HEK293 (cell line): Measurements from ENCODE around the gene C19orf12.
A peak's percentile ranks its signal among the peaks of the same experiment; 100 is the strongest.

Experiments
- CTCF ChIA-PET: fragments of 350-600 bp; formaldehyde crosslinking; extraction: SDS; loops from one replicate; lab custom pipeline; 2021; ENCODE audit warnings: antibody characterized with exemption; lab: Yijun Ruan, JAX
- POLR2A ChIA-PET: fragments of 300-600 bp; formaldehyde crosslinking; extraction: SDS; loops from one replicate; lab custom pipeline; 2020; ENCODE audit warnings: antibody characterized with exemption, inconsistent platforms; lab: Yijun Ruan, JAX
- H3K27ac ChIP-seq: fragments of 200-500 bp; sonication (Bioruptor generic); 2 replicates; pipeline ENCODE4 v1.5.1; 2014; ENCODE audit warnings: low read depth, low read length, control low read depth, inconsistent platforms; ENCODE audit errors: extremely low read depth
- H3K36me3 ChIP-seq, 2 experiments: fragments of 200-500 bp in 1 of 2; sonication (Bioruptor generic) in 1 of 2; 1 replicate in 1 of 2; 2 replicates in 1 of 2; pipeline ENCODE4 v1.5.1; 2014 to 2017; ENCODE audit warnings: inconsistent platforms in 2 of 2, low read length in 2 of 2; ENCODE audit not compliant: control insufficient read depth in 2 of 2, insufficient read depth in 1 of 2
- H3K4me1 ChIP-seq: fragments of 200-500 bp; sonication (Bioruptor generic); 2 replicates; pipeline ENCODE4 v1.5.1; 2014; ENCODE audit warnings: mild to moderate bottlenecking, low read length, inconsistent platforms; ENCODE audit not compliant: control insufficient read depth, insufficient read depth
- H3K4me3 ChIP-seq: 2 replicates; pipeline ENCODE4 v1.5.1; 2011; ENCODE audit warnings: low read depth, mild to moderate bottlenecking, control low read depth, low read length, moderate library complexity
- H3K9me3 ChIP-seq: fragments of 200-500 bp; sonication (Bioruptor generic); 2 replicates; pipeline ENCODE4 v1.5.1; 2014; ENCODE audit warnings: low read depth, low read length, inconsistent platforms; ENCODE audit not compliant: control insufficient read depth, insufficient read depth
- BCL11B ChIP-seq: fragments of 450-650 bp; formaldehyde crosslinking; IDR thresholded peaks from 2 replicates; pipeline ENCODE4 v1.5.1; 2016; ENCODE audit warnings: low read depth, missing biosample characterization, missing genetic modification characterization
- GFI1B ChIP-seq: fragments of 450-650 bp; formaldehyde crosslinking; IDR thresholded peaks from 2 replicates; pipeline ENCODE4 v1.5.1; 2016; ENCODE audit warnings: missing biosample characterization, missing genetic modification characterization
- HOXC10 ChIP-seq: sonication (generic); formaldehyde crosslinking; IDR thresholded peaks from 2 replicates; pipeline ENCODE4 v1.8.1; 2023; ENCODE audit warnings: mild to moderate bottlenecking, missing genetic modification reagents
- HOXD13 ChIP-seq: sonication (generic); formaldehyde crosslinking; IDR thresholded peaks from 2 replicates; pipeline ENCODE4 v1.8.0; 2022; ENCODE audit warnings: missing genetic modification reagents, borderline replicate concordance
- KLF16 ChIP-seq: fragments of 450-650 bp; formaldehyde crosslinking; IDR thresholded peaks from 2 replicates; pipeline ENCODE4 v1.5.1; 2017; ENCODE audit warnings: missing biosample characterization, missing genetic modification characterization
- KLF17 ChIP-seq: fragments of 450-650 bp; formaldehyde crosslinking; IDR thresholded peaks from 2 replicates; pipeline ENCODE4 v1.5.1; 2016; ENCODE audit warnings: missing biosample characterization, missing genetic modification characterization
- RBAK ChIP-seq: fragments of 450-650 bp; formaldehyde crosslinking; IDR thresholded peaks from 2 replicates; pipeline ENCODE4 v1.5.1; 2016; ENCODE audit warnings: missing biosample characterization, missing genetic modification characterization
- SCRT2 ChIP-seq: fragments of 450-650 bp; formaldehyde crosslinking; IDR thresholded peaks from 2 replicates; pipeline ENCODE4 v1.5.1; 2016; ENCODE audit warnings: missing biosample characterization, missing genetic modification characterization
- SP3 ChIP-seq: fragments of 450-650 bp; formaldehyde crosslinking; IDR thresholded peaks from 2 replicates; pipeline ENCODE4 v1.5.1; 2016; ENCODE audit warnings: missing biosample characterization, missing genetic modification characterization
- WT1 ChIP-seq: fragments of 450-650 bp; formaldehyde crosslinking; IDR thresholded peaks from 2 replicates; pipeline ENCODE4 v1.5.1; 2016; ENCODE audit warnings: missing biosample characterization, missing genetic modification characterization
- ZBTB49 ChIP-seq: fragments of 450-650 bp; formaldehyde crosslinking; IDR thresholded peaks from 2 replicates; pipeline ENCODE4 v1.5.1; 2016; ENCODE audit warnings: missing biosample characterization, missing genetic modification characterization, low read depth
- ZEB2 ChIP-seq: fragments of 450-650 bp; formaldehyde crosslinking; IDR thresholded peaks from 2 replicates; pipeline ENCODE4 v1.5.1; 2016; ENCODE audit warnings: missing biosample characterization, missing genetic modification characterization
- ZNF140 ChIP-seq: fragments of 450-650 bp; formaldehyde crosslinking; IDR thresholded peaks from 2 replicates; pipeline ENCODE4 v1.5.1; 2016; ENCODE audit warnings: missing biosample characterization, missing genetic modification characterization
- ZNF2 ChIP-seq: fragments of 450-650 bp; formaldehyde crosslinking; IDR thresholded peaks from 2 replicates; pipeline ENCODE4 v1.5.1; 2016; ENCODE audit warnings: missing biosample characterization, missing genetic modification characterization
- ZNF302 ChIP-seq: fragments of 450-650 bp; formaldehyde crosslinking; IDR thresholded peaks from 2 replicates; pipeline ENCODE4 v1.5.1; 2016; ENCODE audit warnings: missing biosample characterization, missing genetic modification characterization, low read depth
- ZNF324 ChIP-seq: fragments of 450-650 bp; formaldehyde crosslinking; IDR thresholded peaks from 2 replicates; pipeline ENCODE4 v1.5.1; 2016; ENCODE audit warnings: missing biosample characterization, missing genetic modification characterization
- ZNF37A ChIP-seq: fragments of 450-650 bp; IDR thresholded peaks from 2 replicates; pipeline ENCODE4 v1.5.1; 2018; ENCODE audit warnings: missing biosample characterization, missing genetic modification characterization
- ZNF514 ChIP-seq: fragments of 450-650 bp; formaldehyde crosslinking; IDR thresholded peaks from 2 replicates; pipeline ENCODE4 v1.5.1; 2016; ENCODE audit warnings: missing biosample characterization, missing genetic modification characterization
- ZNF548 ChIP-seq: fragments of 450-650 bp; formaldehyde crosslinking; IDR thresholded peaks from 2 replicates; pipeline ENCODE4 v1.5.1; 2016; ENCODE audit warnings: missing biosample characterization, missing genetic modification characterization
- ZNF561 ChIP-seq: fragments of 450-650 bp; IDR thresholded peaks from 2 replicates; pipeline ENCODE4 v1.5.1; 2018; ENCODE audit warnings: missing biosample characterization, missing genetic modification characterization, borderline replicate concordance
- ZNF664 ChIP-seq: fragments of 450-650 bp; formaldehyde crosslinking; IDR thresholded peaks from 2 replicates; pipeline ENCODE4 v1.5.1; 2016; ENCODE audit warnings: missing biosample characterization, missing genetic modification characterization
- ZNF837 ChIP-seq: fragments of 450-650 bp; formaldehyde crosslinking; IDR thresholded peaks from 2 replicates; pipeline ENCODE4 v1.5.1; 2016; ENCODE audit warnings: missing biosample characterization, missing genetic modification characterization
- TF ChIP-seq, protein P1 (sequence below): fragments of 450-650 bp; formaldehyde crosslinking; IDR thresholded peaks from 2 replicates; pipeline ENCODE4 v1.5.1; 2016; ENCODE audit warnings: missing biosample characterization, missing genetic modification characterization
- TF ChIP-seq, protein P2 (sequence below): fragments of 450-650 bp; formaldehyde crosslinking; IDR thresholded peaks from 2 replicates; pipeline ENCODE4 v1.5.1; 2017; ENCODE audit warnings: missing biosample characterization, missing genetic modification characterization
- TF ChIP-seq, protein P3 (sequence below): fragments of 450-650 bp; formaldehyde crosslinking; IDR thresholded peaks from 2 replicates; pipeline ENCODE4 v1.5.1; 2016; ENCODE audit warnings: missing biosample characterization, missing genetic modification characterization
- TF ChIP-seq, protein P4 (sequence below): fragments of 450-650 bp; formaldehyde crosslinking; IDR thresholded peaks from 2 replicates; pipeline ENCODE4 v1.5.1; 2016; ENCODE audit warnings: missing biosample characterization, missing genetic modification characterization

C19orf12 gene

DNA sequence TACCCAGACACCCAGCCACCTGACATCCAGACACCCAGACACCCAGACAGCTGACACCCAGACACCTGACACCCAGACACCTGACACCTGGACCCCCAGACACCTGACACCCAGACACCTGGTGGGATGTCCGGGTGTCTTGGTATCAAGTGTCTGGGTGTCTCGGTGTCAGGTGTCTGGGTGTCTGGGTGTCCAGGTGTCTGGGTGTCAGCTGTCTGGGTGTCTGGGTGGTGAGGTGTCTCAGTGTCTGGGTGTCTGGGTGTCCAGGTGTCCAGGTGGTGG lies 18.6 kb downstream of the C19orf12 start (continued):
- TF ChIP-seq BCL11B, result no peak
- no peak for TF ChIP-seq ZNF548 (tag by site-specific recombination)
- no peak for TF ChIP-seq ZNF561 (tag by site-specific recombination)
- no peak for TF ChIP-seq GFI1B (tag by site-specific recombination)
- TF ChIP-seq ZNF837 (tag by site-specific recombination), result no peak

DNA sequence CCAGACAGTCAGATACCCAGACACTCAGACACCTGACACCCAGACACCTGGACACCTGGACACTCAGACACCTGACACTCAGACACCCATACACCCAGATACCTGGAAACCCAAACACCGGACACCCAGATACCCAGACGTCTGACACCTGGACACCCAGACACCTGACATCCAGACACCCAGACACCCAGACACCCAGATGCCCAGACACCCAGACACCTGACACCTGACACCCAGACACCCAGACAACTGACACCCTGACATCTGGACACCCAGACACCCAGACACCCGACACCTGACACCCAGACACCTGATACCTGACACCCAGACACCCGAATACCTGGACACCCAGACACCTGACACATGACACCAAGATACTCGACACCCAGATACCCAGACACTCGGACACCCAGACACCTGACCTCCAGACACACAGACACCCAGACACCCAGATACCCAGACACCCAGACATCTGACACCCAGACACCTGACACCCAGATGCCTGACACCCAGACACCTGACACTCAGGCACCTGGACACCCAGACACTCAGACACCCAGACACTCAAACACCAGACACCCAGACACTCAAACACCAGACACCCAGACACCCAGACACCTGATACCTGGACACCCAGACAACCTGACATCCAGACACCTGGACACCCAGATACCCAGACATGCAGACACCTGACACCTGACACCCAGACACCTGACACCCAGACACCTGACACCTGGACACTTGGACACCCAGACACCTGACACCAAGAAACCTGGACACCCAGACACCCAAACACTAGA lies 19.1 kb downstream of the C19orf12 start:
- H3K27ac ChIP-seq, result peak overlapping the region; percentile 40; the same call in 1 of the 2 replicates
- H3K4me3 ChIP-seq, result no peak overlapping the region
- ChIA-PET POLR2A (no interaction called here), CTCF (interaction anchor here (0.7 to 8.1 kb wide), 5 partner anchors 16 to 821 kb away, joined by 4 to 220 read pairs (median 6); partner anchors contain the start of gene C19orf12)
- no peaks in the 10 kb centered on the region for H3K9me3 ChIP-seq
- no peaks in the 10 kb centered on the region; a peak in 1 of 3 replicates for H3K36me3 ChIP-seq
- H3K4me1 ChIP-seq, result no peaks in the 10 kb centered on the region
- TF ChIP-seq SCRT2 (tag by site-specific recombination) (no peak), WT1 (tag by site-specific recombination) (no peak), SP3 (tag by site-specific recombination) (no peak), ZNF37A (tag by site-specific recombination) (no peak), ZEB2 (peak; percentile 100), KLF17 (tag by site-specific recombination) (no peak), ZNF140 (no peak), ZNF302 (0 out of 2 replicates have a peak, but pooled peaks have one; percentile 6), ZNF664 (tag by site-specific recombination) (no peak), ZBTB49 (tag by site-specific recombination) (no peak), ZNF514 (tag by site-specific recombination) (peak; percentile 6; the same call in 1 of the 2 replicates), ZNF2 (tag by site-specific recombination) (no peak), ZNF324 (tag by site-specific recombination) (no peak), RBAK (tag by site-specific recombination) (no peak), HOXC10 (no peak), KLF16 (no peak), HOXD13 (CRISPR knock-in tag) (no peak)
- TF ChIP-seq, protein P1, sequence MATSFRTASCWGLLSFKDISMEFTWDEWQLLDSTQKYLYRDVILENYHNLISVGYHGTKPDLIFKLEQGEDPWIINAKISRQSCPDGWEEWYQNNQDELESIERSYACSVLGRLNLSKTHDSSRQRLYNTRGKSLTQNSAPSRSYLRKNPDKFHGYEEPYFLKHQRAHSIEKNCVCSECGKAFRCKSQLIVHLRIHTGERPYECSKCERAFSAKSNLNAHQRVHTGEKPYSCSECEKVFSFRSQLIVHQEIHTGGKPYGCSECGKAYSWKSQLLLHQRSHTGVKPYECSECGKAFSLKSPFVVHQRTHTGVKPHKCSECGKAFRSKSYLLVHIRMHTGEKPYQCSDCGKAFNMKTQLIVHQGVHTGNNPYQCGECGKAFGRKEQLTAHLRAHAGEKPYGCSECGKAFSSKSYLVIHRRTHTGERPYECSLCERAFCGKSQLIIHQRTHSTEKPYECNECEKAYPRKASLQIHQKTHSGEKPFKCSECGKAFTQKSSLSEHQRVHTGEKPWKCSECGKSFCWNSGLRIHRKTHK (tag by site-specific recombination), result no peak
- TF ChIP-seq, protein P2, sequence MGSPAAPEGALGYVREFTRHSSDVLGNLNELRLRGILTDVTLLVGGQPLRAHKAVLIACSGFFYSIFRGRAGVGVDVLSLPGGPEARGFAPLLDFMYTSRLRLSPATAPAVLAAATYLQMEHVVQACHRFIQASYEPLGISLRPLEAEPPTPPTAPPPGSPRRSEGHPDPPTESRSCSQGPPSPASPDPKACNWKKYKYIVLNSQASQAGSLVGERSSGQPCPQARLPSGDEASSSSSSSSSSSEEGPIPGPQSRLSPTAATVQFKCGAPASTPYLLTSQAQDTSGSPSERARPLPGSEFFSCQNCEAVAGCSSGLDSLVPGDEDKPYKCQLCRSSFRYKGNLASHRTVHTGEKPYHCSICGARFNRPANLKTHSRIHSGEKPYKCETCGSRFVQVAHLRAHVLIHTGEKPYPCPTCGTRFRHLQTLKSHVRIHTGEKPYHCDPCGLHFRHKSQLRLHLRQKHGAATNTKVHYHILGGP (tag by site-specific recombination), result no peak; the same call in 1 of the 2 replicates
- TF ChIP-seq, protein P3, sequence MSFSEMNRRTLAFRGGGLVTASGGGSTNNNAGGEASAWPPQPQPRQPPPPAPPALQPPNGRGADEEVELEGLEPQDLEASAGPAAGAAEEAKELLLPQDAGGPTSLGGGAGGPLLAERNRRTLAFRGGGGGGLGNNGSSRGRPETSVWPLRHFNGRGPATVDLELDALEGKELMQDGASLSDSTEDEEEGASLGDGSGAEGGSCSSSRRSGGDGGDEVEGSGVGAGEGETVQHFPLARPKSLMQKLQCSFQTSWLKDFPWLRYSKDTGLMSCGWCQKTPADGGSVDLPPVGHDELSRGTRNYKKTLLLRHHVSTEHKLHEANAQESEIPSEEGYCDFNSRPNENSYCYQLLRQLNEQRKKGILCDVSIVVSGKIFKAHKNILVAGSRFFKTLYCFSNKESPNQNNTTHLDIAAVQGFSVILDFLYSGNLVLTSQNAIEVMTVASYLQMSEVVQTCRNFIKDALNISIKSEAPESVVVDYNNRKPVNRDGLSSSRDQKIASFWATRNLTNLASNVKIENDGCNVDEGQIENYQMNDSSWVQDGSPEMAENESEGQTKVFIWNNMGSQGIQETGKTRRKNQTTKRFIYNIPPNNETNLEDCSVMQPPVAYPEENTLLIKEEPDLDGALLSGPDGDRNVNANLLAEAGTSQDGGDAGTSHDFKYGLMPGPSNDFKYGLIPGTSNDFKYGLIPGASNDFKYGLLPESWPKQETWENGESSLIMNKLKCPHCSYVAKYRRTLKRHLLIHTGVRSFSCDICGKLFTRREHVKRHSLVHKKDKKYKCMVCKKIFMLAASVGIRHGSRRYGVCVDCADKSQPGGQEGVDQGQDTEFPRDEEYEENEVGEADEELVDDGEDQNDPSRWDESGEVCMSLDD, result peak; percentile 89
- TF ChIP-seq, protein P4, sequence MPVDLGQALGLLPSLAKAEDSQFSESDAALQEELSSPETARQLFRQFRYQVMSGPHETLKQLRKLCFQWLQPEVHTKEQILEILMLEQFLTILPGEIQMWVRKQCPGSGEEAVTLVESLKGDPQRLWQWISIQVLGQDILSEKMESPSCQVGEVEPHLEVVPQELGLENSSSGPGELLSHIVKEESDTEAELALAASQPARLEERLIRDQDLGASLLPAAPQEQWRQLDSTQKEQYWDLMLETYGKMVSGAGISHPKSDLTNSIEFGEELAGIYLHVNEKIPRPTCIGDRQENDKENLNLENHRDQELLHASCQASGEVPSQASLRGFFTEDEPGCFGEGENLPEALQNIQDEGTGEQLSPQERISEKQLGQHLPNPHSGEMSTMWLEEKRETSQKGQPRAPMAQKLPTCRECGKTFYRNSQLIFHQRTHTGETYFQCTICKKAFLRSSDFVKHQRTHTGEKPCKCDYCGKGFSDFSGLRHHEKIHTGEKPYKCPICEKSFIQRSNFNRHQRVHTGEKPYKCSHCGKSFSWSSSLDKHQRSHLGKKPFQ (tag by site-specific recombination), result no peak
